Effector memory CD4-positive, alpha-beta T cell (primary cell): Measurements from ENCODE around the gene KRT222.

Experiments
- DNase-seq, 3 donors: peaks; one replicate each; pipeline ENCODE4 v3.0.0-alpha.2; 2020
- H3K27ac ChIP-seq: 2 replicates; pipeline ENCODE4 v1.7.0; 2013; ENCODE audit warnings: mild to moderate bottlenecking, low read length, moderate library complexity; ENCODE audit not compliant: insufficient read depth, poor library complexity, severe bottlenecking
- H3K27me3 ChIP-seq: replicated peaks from 2 replicates; pipeline ENCODE4 v1.7.0; 2013; ENCODE audit warnings: mild to moderate bottlenecking, low read length; ENCODE audit not compliant: insufficient read depth, control insufficient read depth, poor library complexity, severe bottlenecking
- H3K36me3 ChIP-seq: 2 replicates; pipeline ENCODE4 v1.7.0; 2013; ENCODE audit warnings: mild to moderate bottlenecking, low read length, moderate library complexity; ENCODE audit not compliant: control insufficient read depth, insufficient read depth
- H3K4me1 ChIP-seq: 2 replicates; pipeline ENCODE4 v1.7.0; 2013; ENCODE audit warnings: low read length, mild to moderate bottlenecking; ENCODE audit not compliant: control insufficient read depth, insufficient read depth, poor library complexity, severe bottlenecking
- H3K4me3 ChIP-seq: 2 replicates; pipeline ENCODE4 v1.7.0; 2013; ENCODE audit warnings: low read length, low read depth, mild to moderate bottlenecking; ENCODE audit not compliant: insufficient read depth, poor library complexity, severe bottlenecking
- H3K9me3 ChIP-seq: 2 replicates; pipeline ENCODE4 v1.7.0; 2013; ENCODE audit warnings: mild to moderate bottlenecking, low read length, moderate library complexity; ENCODE audit not compliant: control insufficient read depth

KRT222 gene

DNA sequence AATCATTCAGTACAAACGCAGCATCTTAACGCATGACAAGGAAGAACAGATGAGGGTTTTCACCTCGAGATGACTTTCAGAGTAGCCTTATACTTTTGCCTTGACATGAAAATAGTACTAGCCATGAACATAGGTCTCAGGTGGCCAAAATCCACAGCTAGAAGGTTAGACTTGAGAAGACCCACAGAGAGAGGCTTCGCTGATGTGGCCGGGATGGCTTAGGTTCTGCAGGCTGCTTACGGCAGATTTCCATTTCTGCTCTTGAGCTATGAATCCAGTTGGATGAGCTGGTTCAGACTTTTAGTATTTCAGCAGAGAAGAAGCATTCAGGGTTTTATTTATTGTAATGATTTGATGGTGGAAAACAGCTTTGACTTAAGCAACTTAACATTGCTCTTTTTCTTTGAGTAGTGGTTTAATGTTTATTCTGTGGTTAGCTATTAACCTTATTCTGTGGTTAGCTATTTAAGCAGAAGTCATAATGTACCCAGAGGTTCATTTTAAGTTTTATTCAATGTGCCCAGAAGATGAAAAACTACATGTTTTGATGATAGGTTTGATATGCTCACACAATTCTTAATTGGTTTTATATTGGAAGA, 31.0 kb upstream of the KRT222 start:
- Histone ChIP-seq H3K27me3 (peaks cover 7% of the 10 kb centered on the region), H3K4me3 (no peak overlapping the region), H3K27ac (no peak overlapping the region), H3K36me3 (no peaks in the 10 kb centered on the region), H3K4me1 (no peaks in the 10 kb centered on the region), H3K9me3 (no peaks in the 10 kb centered on the region)
- no peak for DNase-seq

DNA sequence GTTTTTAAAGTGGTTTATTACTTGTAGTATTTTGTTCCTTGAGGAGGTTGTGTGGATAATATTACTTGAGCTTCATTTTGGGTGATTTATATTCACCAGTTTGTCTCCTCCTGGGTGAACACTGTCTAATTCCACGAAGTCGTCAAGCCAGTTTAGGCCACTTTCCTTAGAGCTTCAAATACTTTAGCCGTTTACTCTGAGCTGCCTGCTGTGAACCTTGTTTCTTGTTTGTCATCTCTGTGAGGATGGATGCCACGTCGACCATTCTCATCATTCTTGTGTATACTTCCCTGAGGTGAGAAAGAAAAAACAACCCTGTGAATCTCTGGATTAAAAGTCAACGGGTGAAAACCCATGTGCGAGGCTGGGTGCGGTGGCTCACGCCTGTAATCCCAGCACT, 29.6 kb upstream of the KRT222 start:
- no peaks in the 10 kb centered on the region for H3K9me3 ChIP-seq

DNA sequence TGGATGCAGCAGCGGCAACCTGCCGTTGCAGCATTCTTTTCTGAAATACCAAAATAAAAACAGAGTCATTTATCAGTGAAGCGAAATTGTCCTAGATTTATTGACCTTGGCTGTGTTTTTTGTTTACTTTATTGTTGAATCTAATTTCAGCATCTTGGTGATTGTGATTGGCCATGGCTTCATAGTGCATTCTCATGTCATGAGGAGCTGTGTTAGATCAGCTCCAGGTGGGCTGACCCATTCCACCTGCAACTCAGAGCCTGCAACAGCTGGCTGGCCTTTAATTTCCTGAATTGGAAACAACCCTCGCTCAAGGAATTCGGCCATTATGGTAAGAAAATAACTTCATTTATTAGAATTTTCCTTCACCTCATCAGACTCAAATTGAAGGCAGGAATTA, 22.1 kb upstream of the KRT222 start:
- H3K27ac ChIP-seq, result no peak overlapping the region
- no peak overlapping the region for H3K4me3 ChIP-seq
- H3K9me3 ChIP-seq, result no peaks in the 10 kb centered on the region
- H3K27me3 ChIP-seq, result no peaks in the 10 kb centered on the region
- H3K36me3 ChIP-seq, result no peaks in the 10 kb centered on the region
- DNase-seq, result no peak
- H3K4me1 ChIP-seq, result no peaks in the 10 kb centered on the region

More for the DNA sequence above, 29.6 kb upstream of the KRT222 start:
- Histone ChIP-seq H3K4me3 (no peak overlapping the region), H3K36me3 (no peaks in the 10 kb centered on the region), H3K27ac (no peak overlapping the region), H3K27me3 (peaks cover 7% of the 10 kb centered on the region), H3K4me1 (no peaks in the 10 kb centered on the region)
- DNase-seq, result no peak

DNA sequence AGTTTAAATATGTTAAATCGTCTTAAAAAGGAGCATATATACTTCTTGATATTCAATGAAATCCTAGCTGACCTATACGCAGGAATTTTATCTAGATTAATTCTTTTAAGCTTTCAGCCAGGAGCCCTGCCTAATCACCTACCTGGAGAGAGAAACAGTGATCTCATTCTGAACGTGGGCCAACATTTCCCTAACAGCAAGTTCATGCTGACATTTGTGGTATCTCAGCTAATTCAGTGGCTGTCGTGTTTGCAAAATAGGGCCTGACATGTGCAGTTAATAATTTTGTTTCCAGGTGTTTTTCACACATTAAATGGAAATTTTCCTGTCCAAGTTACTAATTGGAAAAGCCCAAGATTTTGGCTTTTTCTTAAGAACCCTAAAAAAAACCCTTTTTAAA, 21.2 kb upstream of the KRT222 start:
- H3K4me3 ChIP-seq, result no peak overlapping the region
- no peaks in the 10 kb centered on the region for H3K27me3 ChIP-seq
- H3K27ac ChIP-seq, result no peak overlapping the region
- no peaks in the 10 kb centered on the region for H3K4me1 ChIP-seq
- no peaks in the 10 kb centered on the region for H3K36me3 ChIP-seq
- no peaks in the 10 kb centered on the region for H3K9me3 ChIP-seq
- no peak for DNase-seq

DNA sequence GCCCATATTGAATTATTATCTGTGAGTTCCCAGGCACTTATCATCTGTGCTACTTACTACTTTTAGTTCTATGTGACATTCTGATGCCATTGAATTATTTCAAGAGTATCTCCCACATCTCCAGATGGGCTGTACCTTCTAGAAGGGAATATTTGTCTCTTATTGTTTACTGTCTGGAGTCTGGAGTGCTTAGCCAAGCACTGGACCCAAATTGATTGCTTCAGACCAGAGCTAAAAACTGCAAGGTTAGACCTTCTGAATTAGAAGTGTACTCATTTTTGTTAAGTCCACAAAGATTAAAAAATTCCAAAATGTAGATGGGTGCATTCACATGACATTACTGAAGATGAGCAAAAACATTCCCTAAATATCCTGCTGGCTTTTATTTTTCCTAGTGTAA, 16.0 kb upstream of the KRT222 start:
- no peaks in the 10 kb centered on the region for H3K9me3 ChIP-seq
- no peaks in the 10 kb centered on the region for H3K36me3 ChIP-seq
- no peak overlapping the region for H3K27ac ChIP-seq
- H3K4me3 ChIP-seq, result no peak overlapping the region
- peaks cover 4% of the 10 kb centered on the region for H3K27me3 ChIP-seq
- no peaks in the 10 kb centered on the region for H3K4me1 ChIP-seq
- no peak for DNase-seq

DNA sequence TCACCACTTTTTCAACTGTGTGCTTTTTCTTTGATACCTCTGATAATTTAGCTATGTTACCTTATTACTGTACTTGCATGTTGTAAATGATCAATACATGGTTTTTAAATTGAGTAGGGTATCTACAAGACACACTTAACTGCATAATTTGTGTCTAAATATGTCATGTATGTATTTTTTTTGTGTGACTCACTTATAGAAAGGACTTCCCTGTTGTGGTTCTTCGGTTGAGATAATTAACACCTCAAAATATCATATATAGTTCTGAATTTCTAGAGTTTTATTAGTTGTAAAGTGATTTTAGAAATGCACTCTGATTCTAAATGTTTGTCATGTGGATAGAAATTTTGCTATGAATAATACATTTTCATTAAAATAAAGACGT, 14.5 kb upstream of the KRT222 start:
- Histone ChIP-seq H3K27me3 (peaks cover 4% of the 10 kb centered on the region), H3K36me3 (no peaks in the 10 kb centered on the region), H3K4me3 (no peak overlapping the region), H3K9me3 (no peaks in the 10 kb centered on the region), H3K27ac (no peak overlapping the region), H3K4me1 (no peaks in the 10 kb centered on the region)
- no peak for DNase-seq

DNA sequence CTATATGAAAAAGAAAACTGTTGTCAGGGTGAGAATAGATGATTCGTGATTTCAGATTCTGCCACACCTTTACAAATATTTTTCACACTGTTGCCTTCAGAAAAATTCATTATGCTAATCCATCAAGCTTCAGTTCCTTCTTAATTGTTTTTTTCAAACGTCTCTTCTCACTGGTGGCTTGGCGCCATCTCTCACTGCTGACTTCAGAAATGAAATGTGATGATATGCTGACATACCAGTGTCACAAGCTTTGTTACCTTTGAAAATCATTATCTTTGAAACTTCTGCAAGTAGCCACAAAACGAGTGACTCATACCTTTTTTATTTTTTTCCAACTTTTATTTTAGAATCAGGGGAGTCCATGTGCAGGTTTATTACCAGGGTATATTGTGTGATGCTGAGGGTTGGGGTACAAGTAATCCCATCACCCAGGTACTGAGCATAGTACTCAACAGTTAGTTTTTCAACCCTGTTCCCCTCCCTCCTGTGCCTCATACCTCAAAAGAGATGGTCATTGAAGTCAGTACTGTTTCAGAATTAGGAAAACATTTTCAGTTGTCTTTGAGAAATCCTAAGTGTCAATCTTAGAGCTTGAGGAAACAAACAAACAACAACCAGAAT, 14.0 kb upstream of the KRT222 start:
- no peak for DNase-seq
- H3K9me3 ChIP-seq, result no peaks in the 10 kb centered on the region
- H3K27me3 ChIP-seq, result peaks cover 4% of the 10 kb centered on the region
- H3K27ac ChIP-seq, result no peak overlapping the region
- H3K4me1 ChIP-seq, result no peaks in the 10 kb centered on the region
- H3K36me3 ChIP-seq, result no peaks in the 10 kb centered on the region
- no peak overlapping the region for H3K4me3 ChIP-seq

DNA sequence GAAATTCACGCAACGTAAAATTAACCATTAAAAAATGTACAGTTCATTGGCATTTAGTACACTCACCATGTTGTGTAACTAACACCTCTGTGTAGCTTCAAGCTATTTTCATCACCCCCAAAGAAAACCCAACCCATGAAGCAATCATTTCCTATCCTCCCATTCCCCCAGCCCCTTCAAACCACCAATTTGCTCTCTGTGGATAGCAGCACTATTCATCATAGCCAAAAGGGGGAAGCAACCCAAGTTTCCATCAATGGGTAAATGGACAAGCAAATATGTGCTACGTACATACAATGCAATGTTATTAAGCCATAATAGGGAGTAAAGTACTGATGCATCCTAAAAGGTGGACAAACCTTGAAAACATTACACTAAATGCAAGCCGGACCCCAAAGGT, 10.9 kb upstream of the KRT222 start:
- H3K4me1 ChIP-seq, result no peaks in the 10 kb centered on the region
- no peak for DNase-seq
- peaks cover 4% of the 10 kb centered on the region for H3K27me3 ChIP-seq
- no peak overlapping the region for H3K4me3 ChIP-seq
- H3K9me3 ChIP-seq, result no peaks in the 10 kb centered on the region
- H3K27ac ChIP-seq, result no peak overlapping the region
- no peaks in the 10 kb centered on the region for H3K36me3 ChIP-seq

DNA sequence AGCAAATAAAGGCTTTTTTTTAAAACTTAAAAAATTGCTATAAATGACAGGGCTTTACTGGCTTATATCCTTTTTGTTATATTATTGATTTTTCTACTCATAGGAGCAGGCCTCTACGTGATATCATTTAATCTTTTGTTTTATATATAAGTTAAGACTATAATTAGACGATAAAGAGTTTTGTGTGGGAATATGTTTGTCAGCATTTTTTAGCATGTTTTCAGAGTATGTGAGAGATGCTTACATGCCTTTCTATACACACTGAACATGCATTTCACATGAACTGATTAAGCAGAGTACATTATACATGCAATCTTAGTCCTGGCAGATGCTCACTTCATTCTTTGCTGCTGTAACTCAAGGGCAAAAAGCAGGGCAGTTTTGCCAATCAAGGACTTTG, 7.7 kb upstream of the KRT222 start:
- no peak overlapping the region for H3K4me3 ChIP-seq
- H3K27me3 ChIP-seq, result no peaks in the 10 kb centered on the region
- no peak overlapping the region for H3K27ac ChIP-seq
- no peaks in the 10 kb centered on the region for H3K36me3 ChIP-seq
- no peaks in the 10 kb centered on the region for H3K9me3 ChIP-seq
- DNase-seq, result no peak
- no peaks in the 10 kb centered on the region for H3K4me1 ChIP-seq

DNA sequence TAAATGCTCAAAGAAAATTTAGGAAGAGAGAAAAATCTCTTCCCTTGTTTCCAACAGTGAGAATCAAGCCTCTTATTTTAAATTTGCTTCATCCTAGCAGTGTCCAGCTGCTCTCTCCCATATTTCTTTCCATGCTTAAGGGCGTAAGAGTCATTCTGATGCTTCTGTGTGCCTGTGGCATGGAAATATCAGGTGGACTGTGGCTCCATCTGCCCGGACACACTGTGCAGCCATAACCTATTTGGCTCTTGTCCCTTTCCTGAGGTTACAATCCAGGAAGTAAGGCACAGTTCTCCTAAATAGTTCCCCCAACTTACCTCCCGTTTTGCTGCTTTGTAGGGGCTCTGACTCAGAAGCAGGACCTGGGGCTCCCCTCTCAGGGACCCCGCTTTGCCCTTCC, 6.3 kb upstream of the KRT222 start:
- Histone ChIP-seq H3K27ac (no peak overlapping the region), H3K4me1 (no peaks in the 10 kb centered on the region), H3K9me3 (no peaks in the 10 kb centered on the region), H3K4me3 (no peak overlapping the region), H3K27me3 (peaks cover 1% of the 10 kb centered on the region), H3K36me3 (no peaks in the 10 kb centered on the region)
- no peak for DNase-seq
